ENCODE results near the gene PLXNB3.
"Not testable (repeated sequence)": the region's sequence is repeated elsewhere in the genome, so short reads cannot be mapped to it uniquely, and the experiment has no call there.

DNA sequence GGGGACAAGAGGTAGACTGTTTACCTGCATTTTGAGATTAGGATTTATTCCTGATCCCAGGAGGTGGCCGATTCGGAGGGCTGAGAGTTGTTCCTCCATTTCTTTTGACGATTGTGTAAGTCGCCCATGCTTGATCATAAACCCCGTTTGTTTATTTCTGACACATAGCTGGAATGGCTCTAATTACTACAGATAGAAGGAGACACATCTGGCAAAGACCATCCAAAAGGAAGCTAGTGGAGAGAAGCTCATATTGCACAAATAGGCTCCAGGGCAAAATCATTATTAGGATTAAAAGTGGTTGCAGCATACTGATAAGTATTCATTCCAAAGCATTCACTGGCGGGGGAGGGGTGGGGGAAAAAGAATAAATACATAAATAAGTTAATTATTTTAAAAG lies 17.1 kb upstream of the PLXNB3 start:
- not testable (repeated sequence) for TF ChIP-seq YY1 (IDR thresholded peaks at IDR 0.05; ENCODE audit: insufficient read depth, insufficient read length); ZNF274 (IDR thresholded peaks at IDR 0.05; ENCODE audit: low read depth, low read length); SUZ12 (IDR thresholded peaks at IDR 0.05; ENCODE audit: extremely low read depth, insufficient read depth, insufficient read length)
